Breast epithelium (tissue), 3 donors: ENCODE results near the gene APOC1.

Source experiments
- CTCF ChIP-seq, 3 donors: fragments of 450-650 bp; IDR thresholded peaks; one replicate each; pipeline ENCODE4 v1.5.1; 2016 to 2017; ENCODE audit warnings: antibody characterized with exemption in 3 of 3, mild to moderate bottlenecking in 3 of 3, moderate library complexity in 3 of 3
- POLR2A ChIP-seq: fragments of 450-650 bp; IDR thresholded peaks from one replicate; pipeline ENCODE4 v1.6.1; 2016; ENCODE audit warnings: antibody characterized with exemption, mild to moderate bottlenecking, moderate library complexity
- POLR2AphosphoS5 ChIP-seq, 3 donors: sonication (generic); formaldehyde crosslinking; IDR thresholded peaks; one replicate each; pipeline ENCODE4 v1.6.1; 2017; ENCODE audit warnings: antibody characterized with exemption in 3 of 3

- TF ChIP-seq CTCF (IDR thresholded peaks at IDR 0.05) (no peak), POLR2AphosphoS5 (IDR thresholded peaks at IDR 0.05) (no peak), POLR2A (no peak)
Measured at GRCh38 chr19:44871809-44872208, 42.6 kb upstream of the APOC1 start.
